Thyroid gland (tissue), 4 donors: Measurements from ENCODE around the gene PTPRN2. TPM values are rescaled to one million over a fixed set of nuclear protein-coding genes. Genes with fewer than 3 reads are reported as not detected.

ENCODE experiments used
- DNase-seq, 2 donors: peaks; one replicate each; pipeline ENCODE4 v3.0.0-alpha.2; 2019
- H3K27ac ChIP-seq, 3 donors: fragments of 200-600 bp; sonication (generic); 1 replicate in 2 of 3; 2 replicates in 1 of 3; pipeline ENCODE4 v1.5.1; 2016 to 2019; ENCODE audit warnings: mild to moderate bottlenecking in 1 of 3, moderate library complexity in 1 of 3
- H3K27me3 ChIP-seq: fragments of 200-600 bp; sonication (generic); one replicate; pipeline ENCODE4 v1.5.1; 2019
- H3K36me3 ChIP-seq, 2 donors: fragments of 200-600 bp; sonication (generic); one replicate each; pipeline ENCODE4 v1.5.1; 2016 to 2019
- H3K4me1 ChIP-seq, 2 donors: fragments of 200-600 bp; sonication (generic); one replicate each; pipeline ENCODE4 v1.5.1; 2017 to 2019
- H3K4me3 ChIP-seq, 3 donors: fragments of 200-600 bp; sonication (generic); replicated peaks in 1 of 3; 1 replicate in 2 of 3; 2 replicates in 1 of 3; pipeline ENCODE4 v1.5.1; 2016; ENCODE audit warnings: mild to moderate bottlenecking in 1 of 3
- H3K9me3 ChIP-seq: fragments of 200-600 bp; sonication (generic); one replicate; pipeline ENCODE4 v1.5.1; 2017
- POLR2A ChIP-seq, 2 donors: fragments of 450-650 bp; IDR thresholded peaks; one replicate each; pipeline ENCODE4 v1.6.1; 2017; ENCODE audit warnings: antibody characterized with exemption in 2 of 2, mild to moderate bottlenecking in 2 of 2, moderate library complexity in 1 of 2
- WGBS, 2 donors: methylation state at CpG; one replicate each; pipeline ENCODE4 v1.1.5; 2017; 5-methylcytosine and 5-hydroxymethylcytosine counted together
- intact Hi-C: fragments of 100-400 bp; cut with DNase I; formaldehyde crosslinking; loops from one replicate; pipeline ENCODE4 v1.15.1; 2023
- total RNA-seq, 4 donors: library from RNA; depleted of rRNA; stranded (reverse); fragments of >200 nt; gene quantifications; one replicate each; pipeline ENCODE4 v1.2.3, GENCODE V29; 2016
- TF ChIP-seq, protein P1 (sequence below), 6 experiments: fragments of 200-600 bp in 3 of 6; fragments of 450-650 bp in 3 of 6; sonication (generic) in 3 of 6; IDR thresholded peaks; one replicate each; pipeline ENCODE4 v1.5.1; 2016 to 2019; ENCODE audit warnings: antibody characterized with exemption in 6 of 6, mild to moderate bottlenecking in 2 of 6, inconsistent platforms in 1 of 6, moderate library complexity in 1 of 6

PTPRN2 gene
- total RNA-seq, 4 donors from 2014 or later: 4.2 to 9.9 (median 7.7) TPM

DNA sequence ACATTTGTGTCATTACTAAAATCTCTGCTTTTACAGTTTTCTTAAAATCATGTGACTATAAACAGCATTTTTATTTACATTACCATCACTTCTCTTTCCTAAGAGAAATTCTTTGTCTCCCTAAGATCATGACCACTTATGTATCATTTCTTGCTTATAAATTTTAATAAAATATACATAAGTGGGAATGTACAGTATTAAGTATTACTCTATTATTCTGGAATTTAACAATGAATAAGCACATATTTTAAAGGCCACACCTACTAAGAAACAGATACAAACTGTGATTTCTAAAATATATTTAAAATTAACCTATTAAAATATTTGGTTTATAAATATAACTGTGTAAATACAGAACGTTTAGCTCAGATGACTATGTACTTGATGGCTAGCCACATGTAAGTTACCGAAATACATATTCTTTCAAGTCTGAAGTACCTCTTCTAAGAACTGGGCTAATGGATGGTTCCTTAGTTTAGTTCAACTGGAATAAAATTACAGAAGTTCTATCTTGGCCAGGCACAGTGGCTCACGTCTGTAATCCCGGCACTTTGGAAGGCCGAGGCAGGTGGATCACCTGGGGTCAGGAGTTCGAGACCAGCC, 33.3 kb upstream of the PTPRN2 start:
- Histone ChIP-seq H3K4me3 (no peak overlapping the region), H3K9me3 (no peaks in the 10 kb centered on the region), H3K27ac (no peak overlapping the region), H3K27me3 (no peaks in the 10 kb centered on the region), H3K36me3 (no peaks in the 10 kb centered on the region), H3K4me1 (no peaks in the 10 kb centered on the region)
- WGBS, 2 donors: 94% methylated on average over 6 of the region's 6 CpGs
- no peak for DNase-seq
- intact Hi-C loops: no loop called here
- TF ChIP-seq, protein P1, sequence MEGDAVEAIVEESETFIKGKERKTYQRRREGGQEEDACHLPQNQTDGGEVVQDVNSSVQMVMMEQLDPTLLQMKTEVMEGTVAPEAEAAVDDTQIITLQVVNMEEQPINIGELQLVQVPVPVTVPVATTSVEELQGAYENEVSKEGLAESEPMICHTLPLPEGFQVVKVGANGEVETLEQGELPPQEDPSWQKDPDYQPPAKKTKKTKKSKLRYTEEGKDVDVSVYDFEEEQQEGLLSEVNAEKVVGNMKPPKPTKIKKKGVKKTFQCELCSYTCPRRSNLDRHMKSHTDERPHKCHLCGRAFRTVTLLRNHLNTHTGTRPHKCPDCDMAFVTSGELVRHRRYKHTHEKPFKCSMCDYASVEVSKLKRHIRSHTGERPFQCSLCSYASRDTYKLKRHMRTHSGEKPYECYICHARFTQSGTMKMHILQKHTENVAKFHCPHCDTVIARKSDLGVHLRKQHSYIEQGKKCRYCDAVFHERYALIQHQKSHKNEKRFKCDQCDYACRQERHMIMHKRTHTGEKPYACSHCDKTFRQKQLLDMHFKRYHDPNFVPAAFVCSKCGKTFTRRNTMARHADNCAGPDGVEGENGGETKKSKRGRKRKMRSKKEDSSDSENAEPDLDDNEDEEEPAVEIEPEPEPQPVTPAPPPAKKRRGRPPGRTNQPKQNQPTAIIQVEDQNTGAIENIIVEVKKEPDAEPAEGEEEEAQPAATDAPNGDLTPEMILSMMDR (IDR thresholded peaks at IDR 0.05): no peak
- no peak for TF ChIP-seq POLR2A (IDR thresholded peaks at IDR 0.05)

DNA sequence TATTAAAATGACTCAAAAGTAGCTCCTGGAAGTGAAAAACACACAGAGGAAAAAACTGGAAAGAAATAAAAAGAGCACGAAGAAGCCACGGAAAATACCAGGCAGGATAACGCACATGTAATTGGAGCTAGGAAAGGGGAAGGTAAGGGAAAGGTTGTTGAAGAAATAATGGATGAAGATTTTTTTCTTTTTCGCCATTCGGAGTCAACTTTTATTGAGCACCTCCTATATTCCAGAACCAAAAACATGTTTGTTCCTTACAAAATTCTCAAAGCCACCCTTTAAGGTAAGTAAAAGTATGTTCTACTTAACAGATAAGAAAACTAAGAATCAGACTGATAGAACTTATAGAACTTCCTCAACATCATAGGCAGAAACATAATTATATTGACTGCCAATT, 32.8 kb upstream of the PTPRN2 start:
- 97 to 98% methylated on average over 5 of the region's 5 CpGs for WGBS, 2 donors
- Histone ChIP-seq H3K9me3 (no peaks in the 10 kb centered on the region), H3K36me3 (no peaks in the 10 kb centered on the region)

DNA sequence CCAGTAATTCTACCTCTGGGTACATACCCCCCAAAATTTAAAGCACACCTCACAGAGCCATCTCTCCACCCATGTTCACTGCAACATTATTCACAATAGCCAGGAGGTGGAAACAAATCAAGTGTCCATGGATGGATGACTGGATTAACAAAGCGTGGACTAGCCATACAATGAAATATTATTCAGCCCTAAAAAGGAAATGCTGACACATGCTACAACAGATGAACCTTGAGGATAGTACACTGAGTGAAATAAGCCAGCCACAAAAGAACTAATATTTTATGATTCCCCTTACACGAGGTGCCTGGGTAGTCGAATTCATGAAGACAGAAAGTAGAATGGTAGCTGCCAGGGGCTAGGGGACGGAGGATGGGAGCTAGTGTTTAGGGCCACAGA, 31.1 kb upstream of the PTPRN2 start:
- no peaks in the 10 kb centered on the region for H3K9me3 ChIP-seq
- no peaks in the 10 kb centered on the region for H3K27me3 ChIP-seq
- H3K27ac ChIP-seq: no peak overlapping the region
- no peaks in the 10 kb centered on the region for H3K36me3 ChIP-seq
- intact Hi-C loops: no loop called here
- no peak overlapping the region for H3K4me3 ChIP-seq
- TF ChIP-seq, protein P1 (IDR thresholded peaks at IDR 0.05): no peak
- TF ChIP-seq POLR2A (IDR thresholded peaks at IDR 0.05): no peak
- no peak for DNase-seq
- 97% methylated on average over 4 of the region's 4 CpGs for WGBS, 2 donors
- peaks cover 0 to 3% of the 10 kb centered on the region in 2 donors for H3K4me1 ChIP-seq

More for the DNA sequence above, 32.8 kb upstream of the PTPRN2 start:
- TF ChIP-seq, protein P1 (IDR thresholded peaks at IDR 0.05): no peak
- no peak for TF ChIP-seq POLR2A (IDR thresholded peaks at IDR 0.05)
- H3K4me1 ChIP-seq: no peaks in the 10 kb centered on the region
- DNase-seq: no peak
- intact Hi-C loops: no loop called here
- H3K4me3 ChIP-seq: no peak overlapping the region
- H3K27me3 ChIP-seq: no peaks in the 10 kb centered on the region
- no peak overlapping the region for H3K27ac ChIP-seq

DNA sequence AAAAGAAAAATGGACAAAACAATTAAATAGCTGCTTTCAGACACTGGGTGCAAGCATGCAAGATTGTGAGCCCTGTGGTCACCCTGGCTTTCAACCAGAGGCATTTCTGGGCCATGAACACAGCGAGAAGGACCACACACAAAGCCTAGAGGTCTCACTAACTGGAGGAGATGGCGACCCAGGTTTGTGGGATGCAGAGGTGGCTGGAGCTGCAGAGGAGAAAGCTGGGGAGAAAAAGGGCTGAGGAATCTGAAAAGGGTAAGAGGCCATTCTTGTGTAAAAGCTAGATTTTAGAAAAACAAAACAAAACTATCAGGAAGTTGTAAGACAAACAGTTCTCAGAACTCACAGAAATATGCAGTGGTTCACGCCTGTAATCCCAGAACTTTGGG, 30.1 kb upstream of the PTPRN2 start:
- H3K4me3 ChIP-seq: no peak overlapping the region
- no peaks in the 10 kb centered on the region for H3K9me3 ChIP-seq
- no peak for DNase-seq
- intact Hi-C loops: no loop called here
- WGBS, 2 donors: 90 to 93% methylated on average over 3 of the region's 3 CpGs
- no peak overlapping the region for H3K27ac ChIP-seq
- no peaks in the 10 kb centered on the region for H3K36me3 ChIP-seq
- peaks cover 0 to 9% of the 10 kb centered on the region in 2 donors for H3K4me1 ChIP-seq
- no peaks in the 10 kb centered on the region for H3K27me3 ChIP-seq
- no peak for TF ChIP-seq POLR2A (IDR thresholded peaks at IDR 0.05)

DNA sequence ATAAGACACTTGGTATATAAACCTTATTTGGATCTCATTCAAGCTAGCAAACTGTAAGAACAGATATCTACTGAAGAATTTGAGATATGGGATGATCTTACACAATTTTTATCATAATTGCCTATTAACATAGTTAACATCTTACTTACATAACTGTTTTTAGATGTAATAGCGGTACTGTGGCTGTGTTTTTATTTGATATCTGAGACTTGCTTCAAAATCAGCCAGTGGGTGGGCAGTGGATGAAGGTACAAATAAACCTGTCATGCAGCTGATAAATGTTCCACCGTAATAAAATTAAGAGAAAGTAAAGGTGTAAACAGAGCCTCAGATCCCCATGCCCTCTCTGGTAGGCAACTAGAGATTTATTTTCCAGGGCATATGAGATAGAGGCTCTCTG, 28.4 kb upstream of the PTPRN2 start:
- Histone ChIP-seq H3K4me3 (no peak overlapping the region), H3K36me3 (no peaks in the 10 kb centered on the region), H3K27ac (no peak overlapping the region), H3K9me3 (no peaks in the 10 kb centered on the region), H3K27me3 (no peaks in the 10 kb centered on the region), H3K4me1 (peaks cover 0 to 9% of the 10 kb centered on the region in 2 donors)
- WGBS, 2 donors: 85 to 87% methylated on average over 2 of the region's 2 CpGs
- DNase-seq: no peak
- TF ChIP-seq POLR2A (IDR thresholded peaks at IDR 0.05): no peak
- TF ChIP-seq, protein P1 (IDR thresholded peaks at IDR 0.05): no peak
- intact Hi-C loops: no loop called here
